ENCODE measurements around the gene TNFRSF13B.
A peak's percentile ranks its signal among the peaks of the same experiment; 100 is the strongest.
"Not testable (repeated sequence)": the region's sequence is repeated elsewhere in the genome, so short reads cannot be mapped to it uniquely, and the experiment has no call there.

TNFRSF13B gene

DNA sequence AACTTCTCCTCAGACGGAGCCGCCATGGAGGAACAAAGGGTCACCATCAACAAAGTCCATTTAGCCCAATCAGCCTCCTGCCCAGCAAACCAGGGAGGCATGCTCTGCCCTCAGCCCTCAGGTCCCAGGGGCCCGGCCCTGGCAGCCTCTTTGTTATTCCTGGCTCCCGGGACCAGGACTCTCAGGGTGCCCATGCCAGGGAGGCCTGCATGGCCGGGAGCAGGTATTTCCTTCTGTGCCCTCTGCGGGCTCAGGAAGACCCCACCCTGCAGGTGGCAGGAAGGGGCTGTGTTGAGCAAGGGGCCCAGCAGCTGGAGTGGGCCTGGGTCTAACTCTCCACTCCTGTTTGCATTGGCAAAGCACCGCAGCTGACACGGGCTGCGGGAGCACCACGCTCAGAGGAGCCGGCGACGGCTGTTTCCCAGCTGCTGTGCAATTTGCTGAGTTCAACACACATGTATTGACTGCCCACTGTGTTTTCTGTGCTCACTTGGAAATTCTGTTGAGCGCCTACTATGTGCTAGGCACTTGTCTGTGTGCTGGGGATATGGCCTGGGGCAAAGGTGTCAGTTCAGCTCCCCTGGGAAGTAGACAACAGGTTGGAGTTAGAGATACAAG lies 33.2 kb upstream of the TNFRSF13B start:
- not testable (repeated sequence) for DNase-seq

GRCh38 chr17:17004251-17004996 lies 32.5 kb upstream of the TNFRSF13B start:
- DNase-seq = no peak

DNA sequence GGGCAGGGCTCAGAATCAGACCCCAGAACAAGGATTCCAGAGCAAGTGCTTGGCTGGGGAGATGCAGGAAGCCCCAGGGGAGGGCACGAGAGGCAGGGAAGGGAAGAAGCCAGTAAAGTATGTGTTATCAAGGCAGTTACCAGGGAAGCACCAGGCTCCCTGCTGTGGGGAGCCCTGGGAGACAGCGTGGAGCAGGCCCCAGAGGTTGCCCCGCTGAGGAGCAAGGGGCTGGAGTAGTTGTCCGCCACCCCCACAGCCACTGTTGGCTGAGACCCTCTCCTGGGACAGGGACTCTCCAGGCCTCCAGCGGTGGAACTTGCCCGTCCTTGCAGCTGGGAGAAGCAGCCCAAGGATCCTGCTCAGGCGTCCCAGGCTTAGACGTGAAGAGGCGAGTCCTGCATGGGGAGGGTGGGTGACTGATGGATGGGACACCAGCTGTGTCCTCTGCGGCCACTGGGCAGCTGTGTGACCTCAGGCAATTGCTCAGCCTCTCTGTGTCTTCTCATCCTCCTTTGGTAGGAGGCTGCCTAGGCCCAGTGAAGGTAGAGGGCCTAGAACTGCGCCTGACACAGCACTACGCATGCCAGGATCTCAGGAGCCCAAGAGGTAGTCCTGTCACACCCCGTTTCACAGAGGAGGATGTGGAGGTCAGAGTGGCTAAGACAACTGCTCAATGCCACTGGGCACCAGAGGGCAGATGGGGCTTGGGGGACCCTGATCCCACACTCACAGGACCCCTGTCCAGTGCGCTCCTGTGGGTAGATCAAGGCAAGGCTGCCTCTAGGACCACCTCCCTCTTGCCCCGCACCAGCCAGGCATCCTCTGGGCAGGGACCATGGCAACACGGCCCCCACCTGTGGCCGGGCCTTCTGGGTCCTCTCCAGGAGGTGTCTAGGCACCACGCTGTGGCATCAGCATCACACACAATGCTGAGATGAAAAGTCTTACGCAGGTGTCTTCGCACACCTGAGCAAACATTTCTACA lies 31.1 kb upstream of the TNFRSF13B start:
- not testable (repeated sequence) for DNase-seq

GRCh38 chr17:17001874-17002520 lies 30.1 kb upstream of the TNFRSF13B start:
- DNase-seq = peak; percentile 71

DNA sequence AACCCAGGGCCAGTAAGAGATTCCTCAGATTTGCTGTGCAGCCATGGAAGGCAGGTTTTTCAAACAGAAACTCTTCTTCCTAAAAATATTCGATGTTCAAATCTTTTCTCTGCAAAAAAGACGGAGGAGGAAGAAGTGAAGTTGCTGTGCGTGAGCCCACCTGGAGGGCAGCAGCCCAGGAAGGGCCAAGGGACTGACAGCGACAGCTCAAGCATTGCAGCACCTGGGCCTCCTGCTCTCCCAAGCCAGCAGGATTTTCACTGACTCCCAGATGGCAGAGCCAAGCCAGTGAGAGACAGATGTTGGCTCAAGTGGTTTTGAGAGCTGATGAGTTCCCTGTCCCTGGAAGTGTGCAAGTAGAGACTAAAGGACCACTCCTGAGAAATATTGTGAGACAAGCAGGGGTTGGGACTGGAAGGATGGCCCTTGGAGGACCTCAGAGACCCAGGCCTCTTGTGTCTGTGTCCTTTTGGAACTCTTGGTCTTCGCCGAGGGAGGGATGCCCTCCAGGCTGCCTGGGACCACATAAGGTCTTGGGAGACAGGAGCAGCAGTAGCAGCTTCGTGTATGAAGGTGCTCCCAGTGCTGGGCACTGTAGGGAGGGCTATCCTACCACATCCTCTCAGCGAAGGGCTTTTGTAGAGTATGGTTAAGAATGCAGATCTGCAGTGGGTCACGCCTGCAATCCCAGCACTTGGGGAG lies 29.3 kb upstream of the TNFRSF13B start:
- DNase-seq = no peak

- no peak for DNase-seq
Measured at GRCh38 chr17:16999931-17000625, 28.2 kb upstream of the TNFRSF13B start.

- no peak for DNase-seq
Measured at GRCh38 chr17:16997514-16998429, 25.9 kb upstream of the TNFRSF13B start.

DNA sequence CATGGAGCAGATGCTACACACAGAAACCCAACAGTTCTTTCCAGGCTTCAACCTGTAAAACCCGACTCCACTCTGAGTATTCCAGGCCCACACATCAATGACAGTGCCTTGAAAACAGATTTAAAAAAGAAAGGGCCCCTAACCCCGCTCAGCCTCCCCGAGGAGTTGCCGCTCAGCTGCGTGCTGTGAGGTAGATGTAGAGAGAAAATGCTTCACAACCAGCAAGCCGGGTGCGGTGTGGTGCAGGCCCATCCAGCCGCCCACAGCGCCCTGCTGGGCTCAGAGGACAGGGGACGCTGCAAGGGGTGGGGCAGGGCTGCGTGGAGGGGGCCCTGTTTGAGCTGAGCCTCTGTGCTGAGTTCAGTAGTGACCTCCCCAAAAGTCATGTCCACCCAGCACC lies 24.8 kb upstream of the TNFRSF13B start:
- not testable (repeated sequence) for DNase-seq

DNA sequence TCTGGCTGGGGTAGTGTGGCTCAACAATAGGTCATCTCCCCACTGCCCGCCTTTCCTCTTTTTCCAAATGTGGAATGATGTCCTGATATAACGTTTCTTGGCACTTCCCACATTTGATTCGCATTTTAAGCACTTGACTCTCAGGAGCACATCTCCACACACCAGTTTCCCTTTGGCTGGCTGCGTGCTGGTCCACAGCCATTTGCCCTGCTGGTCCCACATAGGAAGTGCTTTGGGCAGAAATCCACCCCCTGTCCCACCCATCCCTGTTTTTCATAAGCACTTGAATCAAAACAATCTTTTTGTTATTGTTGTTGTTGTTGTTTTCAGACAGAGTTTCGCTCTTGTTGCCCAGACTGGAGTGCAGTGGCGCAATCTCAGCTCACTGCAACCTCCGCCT lies 24.0 kb upstream of the TNFRSF13B start:
- no peak for DNase-seq

- no peak for DNase-seq
Measured at GRCh38 chr17:16994631-16995030, 22.7 kb upstream of the TNFRSF13B start.

- peak; percentile 72 for DNase-seq
Measured at GRCh38 chr17:16991349-16992009, 19.6 kb upstream of the TNFRSF13B start.

GRCh38 chr17:16989953-16990860 lies 18.3 kb upstream of the TNFRSF13B start:
- DNase-seq = no peak

GRCh38 chr17:16989230-16989952 lies 17.5 kb upstream of the TNFRSF13B start:
- DNase-seq = no peak

- DNase-seq = no peak
Measured at GRCh38 chr17:16988749-16989229, 16.9 kb upstream of the TNFRSF13B start.

DNA sequence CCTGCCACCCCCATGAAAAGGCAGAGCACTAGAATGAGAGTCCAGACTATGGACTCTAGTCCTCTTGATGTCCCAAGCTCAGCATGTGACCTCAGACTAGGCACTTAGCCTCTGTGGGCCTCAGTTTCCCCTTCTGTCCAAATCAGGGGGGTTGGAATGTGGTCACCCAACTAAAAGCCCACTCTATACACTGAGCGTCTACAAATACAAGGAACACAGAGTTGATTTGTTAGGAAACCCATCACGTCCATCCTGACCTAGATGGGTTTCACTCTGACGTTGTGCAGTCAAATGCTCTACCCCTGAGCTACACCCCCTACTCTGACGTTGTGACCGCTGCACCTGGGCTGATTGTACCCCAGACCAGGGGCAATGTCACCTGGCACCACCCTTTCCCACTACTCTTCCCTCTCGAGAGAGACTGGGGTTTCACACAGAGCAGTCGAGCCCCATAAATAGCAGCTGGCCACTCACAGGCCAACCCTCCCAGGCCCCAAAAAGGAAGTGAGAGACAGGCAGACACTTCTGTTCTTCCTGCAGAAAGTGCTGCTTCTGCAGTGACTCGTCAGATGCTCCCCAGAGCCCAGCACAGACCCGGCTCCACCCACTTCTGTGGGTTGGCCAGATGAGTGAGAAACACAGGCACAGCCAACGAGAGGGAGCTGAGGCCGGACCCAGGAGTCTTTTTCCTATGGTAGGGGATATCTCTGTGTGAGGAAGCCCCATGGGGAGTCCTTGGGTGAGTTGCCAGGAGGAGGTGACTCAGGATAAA lies 16.1 kb upstream of the TNFRSF13B start:
- DNase-seq = no peak

- no peak for DNase-seq
Measured at GRCh38 chr17:16987066-16987829, 15.3 kb upstream of the TNFRSF13B start.
